Skeletal muscle satellite cell (primary cell): ENCODE measurements around the gene ATN1. TPM values are rescaled to one million over a fixed set of nuclear protein-coding genes. Genes with fewer than 3 reads are reported as not detected.
"Not testable (repeated sequence)": the region's sequence is repeated elsewhere in the genome, so short reads cannot be mapped to it uniquely, and the experiment has no call there.

Source experiments
- H3K27me3 ChIP-seq: 2 replicates; pipeline ENCODE4 v1.7.0; 2013; ENCODE audit warnings: low read length; ENCODE audit not compliant: control insufficient read depth, insufficient read depth
- H3K36me3 ChIP-seq: 2 replicates; pipeline ENCODE4 v1.7.0; 2013; ENCODE audit warnings: mild to moderate bottlenecking, control low read depth, low read length; ENCODE audit not compliant: insufficient read depth
- H3K4me1 ChIP-seq: 2 replicates; pipeline ENCODE4 v1.7.0; 2013; ENCODE audit warnings: low read length; ENCODE audit not compliant: control insufficient read depth, insufficient read depth
- H3K4me2 ChIP-seq: 2 replicates; pipeline ENCODE4 v1.7.0; 2013; ENCODE audit warnings: mild to moderate bottlenecking, low read length
- H3K4me3 ChIP-seq: 2 replicates; pipeline ENCODE4 v1.7.0; 2013; ENCODE audit warnings: low read length
- H3K9ac ChIP-seq: 2 replicates; pipeline ENCODE4 v1.7.0; 2013; ENCODE audit warnings: mild to moderate bottlenecking, low read depth, low read length, moderate library complexity
- H3K9me3 ChIP-seq: replicated peaks from 2 replicates; pipeline ENCODE4 v1.7.0; 2013; ENCODE audit warnings: mild to moderate bottlenecking, control low read depth, low read length
- total RNA-seq: library from RNA; depleted of rRNA; stranded (reverse); fragments of >200 nt; gene quantifications from 2 replicates; pipeline ENCODE4 v1.2.3, GENCODE V29; 2012; rRNA removed

The ATN1 gene
- total RNA-seq = 7.6 and 10.1 TPM in 2 replicates

DNA sequence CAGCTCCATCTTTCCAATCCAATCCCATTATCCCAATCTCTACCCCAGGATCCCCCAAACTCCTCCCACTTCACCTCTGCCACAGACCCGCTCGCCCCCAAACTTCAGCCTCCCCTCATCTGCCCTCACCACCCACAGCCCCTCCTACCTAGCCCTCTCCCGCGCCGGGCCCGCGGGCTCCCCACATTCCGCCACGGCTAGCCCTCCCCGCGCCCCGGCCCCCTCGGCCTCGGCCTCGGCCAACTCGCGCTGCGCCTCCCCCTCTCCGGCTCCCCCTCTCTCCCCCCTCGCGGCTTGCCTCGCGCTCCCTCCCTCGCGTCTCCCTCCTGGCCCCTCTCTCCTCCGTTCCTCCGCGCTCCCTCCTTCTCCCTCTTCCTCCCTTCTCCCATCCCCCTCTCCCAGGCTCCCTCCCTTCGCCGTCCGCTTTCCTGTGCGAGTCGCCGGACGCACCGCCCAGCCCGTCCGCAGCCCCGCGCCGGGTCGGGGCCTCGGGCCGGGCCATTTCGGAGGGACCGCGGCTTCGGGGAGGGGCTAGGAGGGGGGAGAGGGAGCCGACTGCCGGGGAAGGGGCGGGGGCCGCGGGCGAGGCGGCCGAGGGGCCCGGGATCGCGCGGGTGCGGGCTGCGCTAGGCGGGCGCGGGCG lies at the start of gene ATN1:
ATN1 (plus strand) TSS at position 581 of the 643 bp plus-strand sequence. CDS start 6,043 bp downstream, outside the sequence.
- Histone ChIP-seq H3K36me3 (peaks cover 3% of the 10 kb centered on the region), H3K4me1 (peaks cover 45% of the 10 kb centered on the region), H3K9me3 (no peaks in the 10 kb centered on the region), H3K9ac (peak within 1 kb of the TSS; percentile 93), H3K4me3 (peak within 1 kb of the TSS; percentile 94), H3K4me2 (peak within 1 kb of the TSS; percentile 92), H3K27me3 (no peaks in the 10 kb centered on the region)

- H3K9me3 ChIP-seq, H3K4me2 ChIP-seq, H3K4me1 ChIP-seq, H3K9ac ChIP-seq, H3K27me3 ChIP-seq, H3K4me3 ChIP-seq: not testable (repeated sequence)
- peaks cover 13% of the 10 kb centered on the region for H3K36me3 ChIP-seq
Measured at GRCh38 chr12:6879824-6880223, 47.9 kb upstream of the ATN1 start.

DNA sequence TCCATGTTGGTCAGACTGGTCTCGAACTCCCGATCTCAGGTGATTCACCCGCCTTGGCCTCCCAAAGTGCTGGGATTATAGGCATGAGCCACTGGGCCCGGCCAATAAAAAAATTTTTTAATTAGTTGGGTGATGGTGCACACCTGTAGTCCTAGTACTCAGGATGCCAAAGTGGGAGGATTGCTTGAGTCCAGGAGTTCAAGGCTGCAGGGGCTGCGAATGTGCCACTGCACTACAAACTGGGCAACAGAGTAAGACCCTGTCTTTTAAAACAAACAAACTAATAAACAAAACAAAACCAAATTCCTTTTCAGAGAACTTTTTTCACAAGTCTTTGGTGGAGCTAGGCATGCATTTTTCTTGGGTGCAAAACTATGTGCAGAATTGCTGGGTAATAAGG lies 44.5 kb upstream of the ATN1 start:
- H3K27me3 ChIP-seq = no peaks in the 10 kb centered on the region
- no peak overlapping the region for H3K4me3 ChIP-seq
- H3K4me2 ChIP-seq = no peak overlapping the region
- no peaks in the 10 kb centered on the region for H3K4me1 ChIP-seq
- H3K36me3 ChIP-seq = peaks cover 17% of the 10 kb centered on the region
- H3K9me3 ChIP-seq = no peaks in the 10 kb centered on the region
- H3K9ac ChIP-seq = no peak overlapping the region

GRCh38 chr12:6883683-6884082 lies 44.1 kb upstream of the ATN1 start:
- Histone ChIP-seq H3K9ac (no peak overlapping the region), H3K4me2 (no peak overlapping the region), H3K9me3 (no peaks in the 10 kb centered on the region), H3K27me3 (no peaks in the 10 kb centered on the region), H3K4me1 (no peaks in the 10 kb centered on the region), H3K36me3 (peaks cover 17% of the 10 kb centered on the region), H3K4me3 (no peak overlapping the region)

GRCh38 chr12:6884539-6884938 lies 43.2 kb upstream of the ATN1 start:
- no peaks in the 10 kb centered on the region for H3K27me3 ChIP-seq
- H3K4me3 ChIP-seq = no peak overlapping the region
- H3K9me3 ChIP-seq = no peaks in the 10 kb centered on the region
- no peaks in the 10 kb centered on the region for H3K4me1 ChIP-seq
- no peak overlapping the region for H3K4me2 ChIP-seq
- H3K36me3 ChIP-seq = peaks cover 17% of the 10 kb centered on the region
- no peak overlapping the region for H3K9ac ChIP-seq

GRCh38 chr12:6886206-6886999 lies 41.4 kb upstream of the ATN1 start:
- not testable (repeated sequence) for H3K4me1 ChIP-seq, H3K9me3 ChIP-seq, H3K4me2 ChIP-seq, H3K9ac ChIP-seq, H3K27me3 ChIP-seq, H3K4me3 ChIP-seq
- H3K36me3 ChIP-seq = peaks cover 17% of the 10 kb centered on the region

GRCh38 chr12:6887460-6887859 lies 40.3 kb upstream of the ATN1 start:
- no peak overlapping the region for H3K4me2 ChIP-seq
- H3K9ac ChIP-seq = no peak overlapping the region
- H3K27me3 ChIP-seq = no peaks in the 10 kb centered on the region
- H3K9me3 ChIP-seq = no peaks in the 10 kb centered on the region
- peaks cover 13% of the 10 kb centered on the region for H3K4me1 ChIP-seq
- peaks cover 17% of the 10 kb centered on the region for H3K36me3 ChIP-seq
- H3K4me3 ChIP-seq = no peak overlapping the region

DNA sequence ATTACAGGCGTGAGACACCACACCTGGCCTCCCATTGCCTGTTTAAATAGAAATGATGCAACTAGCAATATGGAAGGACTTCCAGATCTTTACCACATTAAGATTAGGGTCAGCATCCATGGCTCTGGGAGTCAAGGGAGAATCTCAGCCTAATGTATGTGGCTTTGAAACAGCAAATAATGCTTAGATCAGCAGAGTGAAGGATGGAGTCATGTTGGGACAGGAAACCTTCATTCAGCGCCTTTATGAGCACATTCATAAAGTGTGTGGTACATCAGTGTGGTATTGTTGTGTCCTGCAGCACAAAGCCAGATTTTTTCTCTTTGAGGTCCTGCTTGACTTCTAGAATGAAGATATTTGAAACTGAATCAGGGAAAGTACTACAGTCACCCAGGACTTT lies 39.4 kb upstream of the ATN1 start:
- Histone ChIP-seq H3K9me3 (no peaks in the 10 kb centered on the region), H3K27me3 (no peaks in the 10 kb centered on the region), H3K4me2 (no peak overlapping the region), H3K9ac (no peak overlapping the region), H3K36me3 (peaks cover 17% of the 10 kb centered on the region), H3K4me1 (peaks cover 13% of the 10 kb centered on the region), H3K4me3 (no peak overlapping the region)

DNA sequence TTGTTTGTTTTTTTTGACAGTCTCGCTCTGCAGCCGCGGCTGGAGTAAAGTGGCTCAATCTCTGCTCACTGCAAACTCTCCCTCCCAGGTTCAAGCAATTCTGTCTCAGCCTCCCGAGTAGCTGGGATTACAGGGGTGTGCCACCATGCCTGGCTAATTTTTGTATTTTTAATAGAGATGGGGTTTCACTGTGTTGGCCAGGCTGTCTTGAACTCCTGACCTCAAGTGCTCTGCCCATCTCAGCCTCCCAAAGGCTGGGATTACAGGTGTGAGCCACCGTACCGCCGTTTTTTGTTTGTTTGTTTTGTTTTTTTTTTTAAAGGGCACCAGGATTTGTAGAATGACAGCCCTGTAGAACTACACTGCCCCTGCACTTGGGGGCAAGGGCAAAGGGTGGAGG lies 39.0 kb upstream of the ATN1 start:
- not testable (repeated sequence) for H3K4me3 ChIP-seq, H3K4me2 ChIP-seq, H3K9me3 ChIP-seq, H3K9ac ChIP-seq, H3K27me3 ChIP-seq
- H3K36me3 ChIP-seq = peaks cover 14% of the 10 kb centered on the region
- peaks cover 13% of the 10 kb centered on the region for H3K4me1 ChIP-seq

- Histone ChIP-seq H3K9ac (peak overlapping the region; percentile 79), H3K4me2 (peak overlapping the region; percentile 78), H3K4me1 (peaks cover 13% of the 10 kb centered on the region)
- H3K36me3 ChIP-seq, H3K9me3 ChIP-seq, H3K27me3 ChIP-seq, H3K4me3 ChIP-seq: not testable (repeated sequence)
Measured at GRCh38 chr12:6889775-6890573, 37.8 kb upstream of the ATN1 start.

DNA sequence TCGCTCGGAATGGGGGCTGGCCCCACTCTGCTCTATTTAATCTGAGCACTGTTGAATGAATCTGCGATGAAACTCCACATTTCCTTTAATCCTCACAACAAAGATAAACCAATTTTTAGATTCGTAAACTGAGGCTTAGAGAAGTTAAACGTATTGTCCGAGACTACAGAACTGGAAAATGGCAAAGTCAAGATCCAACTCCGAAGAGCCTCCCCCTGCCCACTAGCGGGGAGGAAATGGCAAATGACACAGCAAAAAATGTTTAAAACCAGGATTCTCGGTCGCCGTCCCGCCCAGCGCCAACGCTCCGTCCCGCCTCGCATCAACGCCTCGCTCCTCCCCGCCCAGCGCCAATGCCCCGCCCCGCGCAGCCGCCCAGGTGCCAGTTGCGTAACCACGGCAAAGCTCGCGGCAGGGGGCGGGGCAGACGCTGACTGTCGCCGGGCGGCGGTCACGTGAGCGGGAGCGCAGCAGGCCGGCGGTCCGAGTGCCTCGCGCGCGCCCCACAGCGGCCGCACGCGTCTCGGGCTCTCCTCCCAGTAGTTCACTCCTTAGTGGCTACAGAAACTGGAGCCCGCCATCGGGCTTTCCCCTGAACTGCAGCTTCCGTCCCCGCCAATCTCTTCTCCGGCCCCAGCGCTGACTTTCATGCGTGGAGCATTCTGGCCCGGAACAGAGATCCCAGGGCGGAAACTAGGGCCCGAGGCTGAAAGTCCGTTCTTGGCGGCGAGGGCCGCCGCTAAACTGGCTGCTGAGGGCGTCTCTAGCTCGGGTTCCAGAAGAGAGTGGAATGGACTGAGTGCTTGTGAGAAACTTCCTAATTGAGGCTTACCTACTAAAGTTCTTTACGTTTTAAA lies 36.7 kb upstream of the ATN1 start:
- Histone ChIP-seq H3K9me3 (no peaks in the 10 kb centered on the region), H3K27me3 (no peaks in the 10 kb centered on the region), H3K4me1 (peaks cover 13% of the 10 kb centered on the region)

More for the DNA sequence above, 36.7 kb upstream of the ATN1 start:
- Histone ChIP-seq H3K36me3 (no peaks in the 10 kb centered on the region), H3K4me2 (peak overlapping the region; percentile 98), H3K4me3 (peak overlapping the region; percentile 72), H3K9ac (peak overlapping the region; percentile 95)
